ENCODE measurements around the gene ENO3. TPM values are rescaled to one million over a fixed set of nuclear protein-coding genes. Genes with fewer than 3 reads are reported as not detected.

ENO3 gene
- total and polyA plus RNA-seq, 10 of the 15 experiments (the other 5 are each of a cell fraction or from before 2014, with no cell fraction given): 6.8 to 28.4 (median 17.0) TPM

DNA sequence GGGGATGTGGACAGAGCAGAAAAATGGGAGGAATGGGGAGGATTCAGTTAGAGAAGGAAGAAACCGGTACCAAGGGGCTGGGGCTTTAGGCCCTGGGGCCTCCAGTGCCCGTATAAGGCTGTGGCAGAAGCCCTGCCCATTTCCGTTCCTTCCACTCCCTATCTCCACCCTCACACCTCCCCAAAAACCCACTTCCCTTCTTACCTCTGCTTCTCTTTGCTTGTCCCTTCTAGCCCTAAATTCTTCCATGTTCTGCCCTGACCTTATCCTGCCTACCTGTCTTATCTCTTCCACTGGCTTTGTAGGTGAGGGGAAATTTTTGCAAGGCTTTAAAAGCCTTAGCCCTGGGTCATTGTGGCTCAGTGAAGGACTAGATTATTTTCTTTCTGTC, 6.8 kb upstream of the ENO3 start (continued):
- no peak for TF ChIP-seq SMC3 (IDR thresholded peaks at IDR 0.05; ENCODE audit: borderline replicate concordance, low read length)
- no peak for TF ChIP-seq TCF7 (IDR thresholded peaks at IDR 0.05; ENCODE audit: borderline replicate concordance)
- no peak for TF ChIP-seq SIN3A (IDR thresholded peaks at IDR 0.05; ENCODE audit: low read depth, low read length)
- no peak for TF ChIP-seq CHD4 (IDR thresholded peaks at IDR 0.05)
- TF ChIP-seq NBN (IDR thresholded peaks at IDR 0.05): peak; percentile 57; the same call in 1 of the 2 replicates
- peak; percentile 42; the same call in 1 of the 2 replicates for TF ChIP-seq HDGF (IDR thresholded peaks at IDR 0.05)
- no peak; the same call in 1 of the 2 replicates for TF ChIP-seq STAT3 (IDR thresholded peaks at IDR 0.05; ENCODE audit: low read depth, low read length)
- TF ChIP-seq, protein P1, sequence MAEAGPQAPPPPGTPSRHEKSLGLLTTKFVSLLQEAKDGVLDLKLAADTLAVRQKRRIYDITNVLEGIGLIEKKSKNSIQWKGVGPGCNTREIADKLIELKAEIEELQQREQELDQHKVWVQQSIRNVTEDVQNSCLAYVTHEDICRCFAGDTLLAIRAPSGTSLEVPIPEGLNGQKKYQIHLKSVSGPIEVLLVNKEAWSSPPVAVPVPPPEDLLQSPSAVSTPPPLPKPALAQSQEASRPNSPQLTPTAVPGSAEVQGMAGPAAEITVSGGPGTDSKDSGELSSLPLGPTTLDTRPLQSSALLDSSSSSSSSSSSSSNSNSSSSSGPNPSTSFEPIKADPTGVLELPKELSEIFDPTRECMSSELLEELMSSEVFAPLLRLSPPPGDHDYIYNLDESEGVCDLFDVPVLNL (IDR thresholded peaks at IDR 0.05; ENCODE audit: low read depth, low read length): no peak
- no peak for TF ChIP-seq MYC (IDR thresholded peaks at IDR 0.05; ENCODE audit: insufficient read depth, insufficient read length, insufficient replicate concordance, low read length, severe bottlenecking)
- no peak for TF ChIP-seq NFXL1 (IDR thresholded peaks at IDR 0.05; ENCODE audit: borderline replicate concordance)
- TF ChIP-seq NR2C1 (IDR thresholded peaks at IDR 0.05): no peak
- TF ChIP-seq, protein P2, sequence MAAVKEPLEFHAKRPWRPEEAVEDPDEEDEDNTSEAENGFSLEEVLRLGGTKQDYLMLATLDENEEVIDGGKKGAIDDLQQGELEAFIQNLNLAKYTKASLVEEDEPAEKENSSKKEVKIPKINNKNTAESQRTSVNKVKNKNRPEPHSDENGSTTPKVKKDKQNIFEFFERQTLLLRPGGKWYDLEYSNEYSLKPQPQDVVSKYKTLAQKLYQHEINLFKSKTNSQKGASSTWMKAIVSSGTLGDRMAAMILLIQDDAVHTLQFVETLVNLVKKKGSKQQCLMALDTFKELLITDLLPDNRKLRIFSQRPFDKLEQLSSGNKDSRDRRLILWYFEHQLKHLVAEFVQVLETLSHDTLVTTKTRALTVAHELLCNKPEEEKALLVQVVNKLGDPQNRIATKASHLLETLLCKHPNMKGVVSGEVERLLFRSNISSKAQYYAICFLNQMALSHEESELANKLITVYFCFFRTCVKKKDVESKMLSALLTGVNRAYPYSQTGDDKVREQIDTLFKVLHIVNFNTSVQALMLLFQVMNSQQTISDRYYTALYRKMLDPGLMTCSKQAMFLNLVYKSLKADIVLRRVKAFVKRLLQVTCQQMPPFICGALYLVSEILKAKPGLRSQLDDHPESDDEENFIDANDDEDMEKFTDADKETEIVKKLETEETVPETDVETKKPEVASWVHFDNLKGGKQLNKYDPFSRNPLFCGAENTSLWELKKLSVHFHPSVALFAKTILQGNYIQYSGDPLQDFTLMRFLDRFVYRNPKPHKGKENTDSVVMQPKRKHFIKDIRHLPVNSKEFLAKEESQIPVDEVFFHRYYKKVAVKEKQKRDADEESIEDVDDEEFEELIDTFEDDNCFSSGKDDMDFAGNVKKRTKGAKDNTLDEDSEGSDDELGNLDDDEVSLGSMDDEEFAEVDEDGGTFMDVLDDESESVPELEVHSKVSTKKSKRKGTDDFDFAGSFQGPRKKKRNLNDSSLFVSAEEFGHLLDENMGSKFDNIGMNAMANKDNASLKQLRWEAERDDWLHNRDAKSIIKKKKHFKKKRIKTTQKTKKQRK (IDR thresholded peaks at IDR 0.05; ENCODE audit: low read depth, low read length): no peak
- TF ChIP-seq BMI1 (IDR thresholded peaks at IDR 0.05; ENCODE audit: borderline replicate concordance): no peak; the same call in none of the 2 replicates
- 0 out of 2 replicates have a peak, but pooled peaks have one; percentile 5 for TF ChIP-seq YY1 (IDR thresholded peaks at IDR 0.05; ENCODE audit: low read depth, low read length)
- no peak for TF ChIP-seq JUNB (IDR thresholded peaks at IDR 0.05)
- no peak for TF ChIP-seq KLF5 (IDR thresholded peaks at IDR 0.05; ENCODE audit: partially characterized antibody)
- TF ChIP-seq YBX1 (IDR thresholded peaks at IDR 0.05): no peak
